GM21360 (cell line): ENCODE results near the gene KLB.
"Not testable (repeated sequence)": the region's sequence is repeated elsewhere in the genome, so short reads cannot be mapped to it uniquely, and the experiment has no call there.

Source experiments
- ATAC-seq: cut with Tn5 transposase; IDR thresholded peaks from one replicate; pipeline ENCODE4 v1.9.1; 2021; ENCODE audit warnings: mild to moderate bottlenecking, moderate library complexity; ENCODE audit not compliant: unreplicated experiment

KLB gene

DNA sequence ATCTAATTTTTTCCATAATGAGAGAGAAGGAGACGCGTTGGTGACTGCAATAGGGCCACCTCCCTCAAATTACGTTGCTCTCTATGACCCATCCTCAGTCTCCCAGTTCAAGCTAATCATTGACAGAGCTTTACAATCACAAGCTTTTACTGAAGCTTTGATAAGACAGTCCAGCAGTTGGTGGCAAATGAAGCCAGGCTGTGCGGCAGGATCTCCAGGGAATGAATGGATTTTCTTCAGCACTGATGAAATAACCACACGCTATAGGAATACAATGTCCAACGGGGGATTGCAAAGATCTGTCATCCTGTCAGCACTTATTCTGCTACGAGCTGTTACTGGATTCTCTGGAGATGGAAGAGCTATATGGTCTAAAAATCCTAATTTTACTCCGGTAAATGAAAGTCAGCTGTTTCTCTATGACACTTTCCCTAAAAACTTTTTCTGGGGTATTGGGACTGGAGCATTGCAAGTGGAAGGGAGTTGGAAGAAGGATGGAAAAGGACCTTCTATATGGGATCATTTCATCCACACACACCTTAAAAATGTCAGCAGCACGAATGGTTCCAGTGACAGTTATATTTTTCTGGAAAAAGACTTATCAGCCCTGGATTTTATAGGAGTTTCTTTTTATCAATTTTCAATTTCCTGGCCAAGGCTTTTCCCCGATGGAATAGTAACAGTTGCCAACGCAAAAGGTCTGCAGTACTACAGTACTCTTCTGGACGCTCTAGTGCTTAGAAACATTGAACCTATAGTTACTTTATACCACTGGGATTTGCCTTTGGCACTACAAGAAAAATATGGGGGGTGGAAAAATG is at the start of gene KLB:
Gene KLB (plus strand): TSS at position 168 of the 821 bp plus-strand sequence. CDS start 20 bp downstream, at position 188.
- no peak for ATAC-seq

DNA sequence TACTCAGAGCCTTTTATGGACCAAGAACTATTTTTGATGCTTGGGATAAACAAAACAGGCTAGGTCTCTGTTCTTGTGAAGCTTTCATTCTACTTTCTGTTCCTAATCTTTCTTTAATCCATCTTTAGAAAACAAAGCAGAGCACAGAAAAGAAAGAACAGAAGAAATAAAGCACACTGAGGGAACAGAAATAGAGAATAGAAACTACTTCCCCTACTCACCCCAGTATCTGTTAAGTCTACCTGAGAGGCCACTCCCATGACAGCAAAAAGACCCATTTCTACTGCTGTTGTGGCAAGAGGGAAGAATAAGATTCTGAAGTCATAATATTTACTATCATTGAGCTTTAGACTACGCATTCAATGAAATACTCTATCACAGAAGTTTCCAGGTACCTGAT is 49.7 kb upstream of the KLB start:
- ATAC-seq = peak; percentile 33

DNA sequence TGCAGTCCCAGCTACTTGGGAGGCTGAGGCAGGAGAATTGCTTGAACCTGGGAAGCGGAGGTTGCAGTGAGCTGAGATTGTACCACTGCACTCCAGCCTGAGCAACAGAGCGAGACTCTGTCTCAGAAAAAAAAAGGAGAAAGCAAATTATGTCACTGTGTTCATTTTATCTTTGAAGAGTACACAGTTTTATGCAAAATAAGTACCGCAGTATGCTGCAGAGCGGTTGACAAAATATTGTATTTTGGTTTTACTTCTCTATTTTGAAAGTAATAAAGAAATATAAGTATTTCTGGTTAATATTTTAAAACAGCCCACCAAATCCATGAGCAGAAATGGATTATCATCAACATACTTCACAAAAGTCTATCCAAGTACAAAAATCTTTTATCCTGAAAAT is 46.1 kb upstream of the KLB start:
- not testable (repeated sequence) for ATAC-seq

DNA sequence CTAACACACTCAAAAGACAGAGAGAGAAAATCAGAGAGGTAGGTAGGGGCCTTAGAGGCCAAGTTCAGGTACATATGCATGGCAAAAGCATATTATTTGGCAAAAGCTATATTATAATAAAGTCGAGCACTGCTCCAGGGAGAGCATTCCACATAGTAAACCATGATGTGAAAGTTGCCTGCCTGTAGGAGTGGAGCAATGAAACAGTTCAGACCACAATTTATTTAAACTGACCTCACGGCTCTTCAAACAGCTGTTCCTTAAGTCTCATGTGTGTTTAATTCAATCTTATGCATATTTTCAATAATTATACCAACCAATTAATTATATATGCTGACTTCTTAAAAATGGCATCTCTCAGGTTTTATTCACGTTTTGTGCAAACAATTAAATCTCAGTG is 43.9 kb upstream of the KLB start:
- ATAC-seq = no peak

DNA sequence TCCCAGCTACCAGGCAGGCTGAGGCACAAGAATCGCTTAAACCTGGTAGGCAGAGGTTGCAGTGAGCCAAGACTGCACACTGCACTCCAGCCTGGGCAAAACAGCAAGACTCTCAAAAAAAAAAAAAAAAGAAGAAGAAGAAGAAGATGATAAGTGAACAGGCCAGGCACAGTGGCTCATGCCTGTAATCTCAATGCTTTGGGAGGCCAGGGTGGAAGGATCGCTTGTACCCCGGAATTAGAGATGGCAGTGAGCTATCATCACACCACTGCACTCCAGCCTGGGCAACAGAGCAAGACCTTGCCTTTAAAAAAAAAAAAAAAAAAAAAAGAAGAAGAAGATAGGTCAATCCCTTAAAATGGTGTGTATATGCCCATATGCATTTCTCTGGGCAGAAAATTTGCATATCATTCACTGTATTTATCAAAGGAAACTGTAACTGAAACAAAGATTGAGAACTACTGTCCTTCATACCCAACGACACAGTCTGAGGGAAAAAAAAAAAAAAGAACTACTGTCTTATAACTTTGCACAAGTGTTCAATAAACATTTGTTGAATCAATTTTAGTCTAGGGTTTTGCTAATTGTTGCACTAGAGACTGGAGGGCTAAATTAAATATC is 42.8 kb upstream of the KLB start:
- no peak for ATAC-seq

DNA sequence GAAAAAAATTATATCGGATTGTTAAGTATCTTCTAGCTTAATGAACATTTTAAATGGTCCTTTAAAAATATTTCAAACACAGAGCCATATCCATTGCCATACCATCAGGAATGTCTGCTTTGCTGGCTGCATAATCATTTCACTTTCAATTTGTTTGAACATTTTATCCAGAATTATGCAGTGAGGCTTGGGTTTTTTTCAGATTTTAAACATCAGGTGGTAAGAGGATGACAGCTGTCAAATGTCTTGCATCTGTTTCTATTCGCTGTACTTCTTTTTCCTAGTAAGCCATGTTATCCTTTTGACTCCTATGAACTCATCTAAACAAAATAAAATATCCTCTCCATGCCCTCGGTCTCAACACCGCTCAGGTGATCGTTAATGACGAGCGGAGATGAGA is 41.4 kb upstream of the KLB start:
- ATAC-seq = no peak

DNA sequence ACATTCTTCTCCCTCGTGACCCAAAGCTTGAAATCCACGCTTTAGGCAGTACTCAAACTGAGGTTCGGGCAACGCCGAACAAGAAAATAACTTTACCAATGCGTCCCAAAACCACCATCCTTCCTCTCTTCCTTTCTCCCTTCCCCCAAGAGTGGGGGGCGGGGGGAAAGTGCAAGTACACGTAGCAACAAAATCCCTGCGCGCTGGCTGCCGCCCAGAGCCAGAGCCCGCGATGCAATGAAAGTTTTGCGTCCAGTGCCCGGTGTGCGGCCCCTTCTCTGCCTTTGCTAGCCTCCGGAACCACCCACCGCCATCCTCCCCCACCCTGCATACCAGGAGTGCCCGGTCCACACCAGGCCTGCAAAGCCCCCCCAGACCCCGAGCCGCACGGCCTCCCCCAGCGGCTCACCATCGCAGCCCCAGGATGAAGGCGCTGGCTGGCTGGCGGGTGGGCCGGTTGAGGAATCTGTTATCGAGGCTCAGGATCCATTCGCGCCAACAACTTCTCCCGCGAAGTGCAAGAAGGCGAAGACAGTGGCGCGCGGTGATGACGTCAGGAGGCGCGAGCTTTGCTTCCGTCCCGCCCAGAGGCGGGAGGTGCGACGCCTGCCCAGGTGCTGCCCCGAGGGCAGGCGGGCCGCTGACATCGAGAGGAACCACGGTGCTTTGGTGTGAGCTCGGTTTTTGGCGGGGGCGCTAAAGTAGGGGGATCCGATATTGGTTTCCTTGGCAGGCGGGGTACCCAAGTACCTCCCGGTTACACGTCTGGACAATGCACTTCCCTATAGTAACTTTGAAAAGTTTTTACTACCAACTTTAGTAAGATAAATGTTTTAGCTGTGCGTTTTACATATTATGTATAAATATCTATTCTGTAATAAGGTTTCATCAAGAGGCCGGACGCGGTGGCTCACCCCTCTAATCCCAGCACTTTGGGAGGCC is 40.6 kb upstream of the KLB start, which contains the start of gene RFC1:
Gene RFC1 (minus strand): TSS at position 533 of the 942 bp plus-strand sequence. CDS start 121 bp downstream, at position 412.
- ATAC-seq = peak; percentile 69

DNA sequence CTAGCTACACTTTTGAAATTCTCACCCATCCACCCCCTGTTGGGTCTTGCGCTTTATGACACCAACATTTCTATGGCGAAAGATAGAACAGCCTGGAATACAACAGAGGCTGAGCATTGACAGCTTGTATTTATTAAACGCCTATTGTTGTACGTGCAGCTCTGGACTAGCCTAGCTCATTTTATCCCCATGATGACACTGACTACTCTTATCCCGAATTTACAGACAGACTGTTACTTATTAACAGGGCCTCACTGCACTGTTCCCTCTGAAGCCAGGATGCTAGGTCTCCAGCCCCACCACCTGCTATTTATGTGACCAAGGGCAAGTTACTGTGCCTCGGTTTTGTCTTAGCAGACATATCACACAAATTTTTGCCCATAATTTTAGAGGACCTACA is 39.6 kb upstream of the KLB start:
- no peak for ATAC-seq

DNA sequence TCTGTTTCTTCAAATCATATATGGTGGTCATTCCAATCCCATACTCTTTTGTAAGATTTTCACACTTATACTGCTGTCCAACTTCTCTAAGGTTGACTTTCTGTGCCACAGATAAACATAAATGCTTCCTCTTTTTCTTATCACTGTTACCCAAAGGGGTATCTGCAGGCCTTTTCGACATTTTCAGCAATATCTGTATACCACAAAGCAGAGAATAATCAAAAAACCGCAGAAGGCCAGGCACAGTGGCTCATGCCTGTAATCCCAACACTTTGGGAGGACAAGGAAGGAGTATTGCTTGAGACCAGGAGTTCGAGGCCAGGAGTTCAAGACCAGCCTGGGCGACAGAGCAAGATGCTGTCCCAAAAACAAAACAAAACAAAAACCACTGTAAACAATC is 37.4 kb upstream of the KLB start:
- no peak for ATAC-seq

DNA sequence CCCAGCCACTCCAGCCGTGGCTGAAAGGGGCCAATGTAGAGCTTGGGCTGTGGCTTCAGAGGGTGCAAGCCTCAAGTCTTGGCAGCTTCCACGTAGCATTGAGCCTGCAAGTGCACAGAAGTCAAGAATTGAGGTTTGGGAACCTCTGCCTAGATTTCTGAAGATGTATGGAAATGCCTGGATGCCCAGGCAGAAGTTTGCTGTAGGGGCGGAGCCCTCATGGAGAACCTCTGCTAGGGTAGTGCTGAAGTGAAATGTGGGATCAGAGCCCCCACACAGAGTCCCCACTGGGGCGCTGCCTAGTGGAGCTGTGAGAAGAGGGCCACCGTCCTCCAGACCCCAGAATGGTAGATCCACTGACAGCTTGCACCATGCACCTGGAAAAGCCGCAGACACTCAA is 35.5 kb upstream of the KLB start:
- ATAC-seq = not testable (repeated sequence)

DNA sequence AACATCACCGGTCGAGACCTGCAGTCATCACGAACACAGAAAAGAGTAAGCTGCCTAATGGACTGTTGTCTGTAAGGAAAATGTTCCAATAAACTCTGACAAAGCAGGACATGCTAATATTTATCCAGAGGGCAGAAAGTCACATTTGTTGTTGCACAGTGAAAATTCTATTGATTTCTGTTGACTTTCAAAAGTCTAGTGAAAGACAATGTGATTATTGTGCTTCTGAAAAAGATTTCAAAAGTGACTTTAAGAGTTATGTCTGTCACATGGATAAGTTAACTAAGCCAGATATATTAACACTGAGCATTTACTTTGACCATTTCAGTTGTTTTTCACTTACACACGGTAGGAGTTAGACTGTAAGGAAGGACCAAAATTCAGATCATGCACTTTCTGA is 31.3 kb upstream of the KLB start:
- no peak for ATAC-seq

DNA sequence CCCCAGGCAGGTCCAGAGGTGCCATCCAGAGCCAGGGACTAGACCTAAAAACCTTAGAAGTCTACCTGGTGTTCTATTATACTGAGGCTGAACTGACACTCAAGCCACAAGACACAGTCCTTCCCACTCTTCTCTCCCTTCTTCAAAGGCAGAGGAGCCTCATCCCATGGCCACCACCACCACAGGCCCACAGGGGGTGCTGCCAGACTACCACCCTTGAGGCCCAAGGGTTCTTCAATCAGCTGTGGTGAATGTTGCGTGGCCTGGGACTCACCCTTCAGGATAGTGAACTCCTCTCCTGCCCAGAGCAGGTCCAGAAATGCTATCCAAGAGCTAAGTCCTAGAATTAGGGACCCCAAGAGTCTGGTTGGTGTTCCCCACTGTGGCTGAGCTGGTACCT is 23.0 kb upstream of the KLB start:
- ATAC-seq = no peak

DNA sequence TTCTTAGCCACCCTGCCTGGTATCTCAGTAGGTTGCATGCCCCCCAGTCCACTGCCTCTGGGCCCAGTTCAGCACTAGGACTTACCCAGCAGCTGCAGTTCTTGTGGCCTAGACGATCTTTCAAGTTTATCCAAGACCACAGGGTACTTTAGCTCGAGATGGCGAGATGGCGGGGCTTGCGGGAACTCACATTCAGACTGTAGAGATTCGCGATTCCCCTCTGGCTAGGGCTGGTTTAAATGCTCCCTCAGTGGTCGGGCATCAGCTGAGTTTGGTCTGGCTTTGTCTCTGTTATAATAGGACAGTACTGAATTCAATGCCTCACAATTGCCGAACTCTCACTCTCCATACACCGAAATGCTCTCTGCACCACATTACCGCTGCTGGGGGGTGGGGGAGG is 22.2 kb upstream of the KLB start:
- no peak for ATAC-seq

DNA sequence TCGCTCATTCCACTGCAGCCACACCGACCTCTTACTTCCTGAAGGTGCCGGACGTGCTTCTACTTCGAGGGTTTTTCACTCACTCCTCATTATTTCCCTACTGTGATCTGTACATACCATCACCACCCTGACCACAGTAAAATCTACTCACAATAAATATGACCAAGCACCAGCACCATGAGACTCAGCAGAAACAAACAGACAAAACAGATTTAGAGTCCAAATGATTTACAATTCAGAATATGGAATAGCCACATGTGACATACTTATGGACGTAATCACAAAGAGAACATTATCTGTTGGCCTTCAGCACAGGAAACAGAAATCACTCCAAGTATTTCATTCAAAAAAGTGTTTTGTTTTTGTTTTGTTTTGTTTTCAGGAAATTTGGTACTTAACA is 16.1 kb upstream of the KLB start:
- no peak for ATAC-seq

DNA sequence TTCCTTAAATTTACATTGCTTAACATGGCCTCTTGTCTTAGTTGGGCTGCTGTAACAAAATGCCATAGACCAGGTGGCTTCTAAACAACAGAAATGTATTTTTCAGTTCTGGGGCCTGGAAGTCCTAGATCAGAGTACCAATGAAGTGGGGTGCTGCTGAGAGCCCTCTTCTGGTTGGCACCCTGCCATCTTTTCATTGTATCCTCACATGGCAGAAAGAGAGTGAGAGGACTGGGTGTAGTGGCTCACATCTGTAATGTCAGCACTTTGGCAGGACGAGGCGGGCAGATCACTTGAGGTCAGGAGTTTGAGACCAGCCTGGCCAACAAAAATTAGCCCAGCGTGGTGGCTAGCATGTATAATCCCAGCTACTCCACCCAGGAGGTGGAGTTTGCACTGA is 12.0 kb upstream of the KLB start:
- ATAC-seq = no peak

DNA sequence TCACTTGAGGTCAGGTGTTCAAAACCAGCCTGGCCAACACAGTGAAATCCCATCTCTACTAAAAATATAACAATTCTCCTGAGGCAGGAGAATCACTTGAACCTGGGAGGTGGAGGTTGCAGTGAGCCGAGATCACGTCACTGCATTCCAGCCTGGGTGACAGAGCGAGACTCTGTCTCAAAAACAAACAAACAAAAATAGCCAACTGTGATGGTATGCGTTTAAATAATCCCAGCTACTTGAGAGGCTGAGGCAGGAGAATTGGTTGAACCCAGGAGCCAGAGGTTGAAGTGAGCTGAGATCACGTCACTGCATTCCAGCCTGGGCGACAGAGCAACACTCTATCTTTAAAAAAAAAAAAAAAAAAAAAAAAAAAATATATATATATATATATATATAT is 5.1 kb upstream of the KLB start:
- not testable (repeated sequence) for ATAC-seq

DNA sequence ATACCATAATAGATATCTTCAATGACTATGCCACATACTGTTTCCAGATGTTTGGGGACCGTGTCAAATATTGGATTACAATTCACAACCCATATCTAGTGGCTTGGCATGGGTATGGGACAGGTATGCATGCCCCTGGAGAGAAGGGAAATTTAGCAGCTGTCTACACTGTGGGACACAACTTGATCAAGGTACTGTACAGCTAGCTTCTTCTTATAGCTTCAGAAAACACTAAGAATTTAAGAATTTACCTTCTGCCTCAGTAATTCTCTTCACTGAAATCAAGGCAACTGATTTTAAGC is 805 bp downstream of the KLB start:
- ATAC-seq = no peak

DNA sequence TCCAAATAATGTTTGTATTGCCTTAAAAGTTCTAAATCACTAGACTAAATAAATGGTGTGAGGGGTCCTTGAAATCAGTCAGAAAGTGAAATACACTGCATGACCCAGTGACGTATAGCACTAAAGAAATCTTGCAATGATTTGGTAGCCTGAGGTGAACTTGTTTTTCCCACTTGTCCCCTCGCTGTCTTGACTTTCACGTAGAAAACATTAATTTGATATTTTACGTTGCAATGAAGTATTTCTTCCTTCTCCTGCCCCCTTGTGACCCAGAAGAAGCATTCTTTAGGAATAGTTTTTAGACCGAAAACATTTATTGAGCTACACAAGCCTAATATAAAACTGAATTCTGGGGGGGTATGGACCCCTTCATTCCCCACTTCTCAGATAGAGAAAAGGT is 3.7 kb downstream of the KLB start:
- ATAC-seq = no peak

DNA sequence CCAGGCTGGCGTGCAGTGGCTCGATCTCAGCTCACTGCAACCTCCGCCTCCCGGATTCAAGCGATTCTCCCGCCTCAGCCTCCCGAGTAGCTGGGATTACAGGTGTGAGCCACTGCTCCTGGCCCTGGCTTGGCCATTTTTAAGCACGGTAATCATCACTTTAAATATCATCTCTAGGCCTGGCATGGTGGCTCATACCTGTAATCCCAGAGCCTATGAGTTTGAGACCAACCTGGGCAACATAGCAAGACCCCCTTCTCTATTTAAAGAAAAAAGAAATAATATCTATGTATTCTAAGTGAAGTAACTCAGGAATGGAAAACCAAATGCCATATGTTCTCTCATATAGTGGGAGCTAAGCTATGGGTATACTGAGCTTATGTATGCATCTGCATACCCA is 4.8 kb downstream of the KLB start:
- not testable (repeated sequence) for ATAC-seq

DNA sequence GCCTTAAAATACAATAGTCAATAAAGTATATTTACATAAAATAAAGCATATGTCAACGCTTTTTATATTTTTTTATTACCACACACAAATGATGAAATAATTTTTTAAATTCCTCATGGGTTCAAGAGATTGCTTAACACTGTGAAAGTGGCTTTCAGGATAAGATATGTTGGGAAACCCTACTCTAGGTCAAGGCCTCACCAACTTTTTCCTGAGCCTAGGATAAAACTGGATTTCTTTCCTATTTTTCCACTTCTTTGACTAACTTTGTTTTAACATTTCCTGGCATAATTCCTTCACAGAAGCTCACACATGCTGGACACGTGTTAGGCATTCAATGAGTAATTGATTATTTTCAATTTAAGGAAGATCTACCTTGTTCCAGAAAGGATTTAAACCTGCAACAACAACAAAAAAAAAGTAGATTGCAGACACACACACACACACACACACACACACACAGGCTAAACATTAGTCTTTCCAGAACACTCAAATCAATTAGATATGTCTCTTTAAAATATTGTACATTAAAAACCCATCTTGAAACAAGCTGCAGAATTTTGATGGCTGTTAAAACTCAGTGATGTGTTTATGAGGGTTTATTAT is 9.1 kb downstream of the KLB start:
- ATAC-seq = no peak

DNA sequence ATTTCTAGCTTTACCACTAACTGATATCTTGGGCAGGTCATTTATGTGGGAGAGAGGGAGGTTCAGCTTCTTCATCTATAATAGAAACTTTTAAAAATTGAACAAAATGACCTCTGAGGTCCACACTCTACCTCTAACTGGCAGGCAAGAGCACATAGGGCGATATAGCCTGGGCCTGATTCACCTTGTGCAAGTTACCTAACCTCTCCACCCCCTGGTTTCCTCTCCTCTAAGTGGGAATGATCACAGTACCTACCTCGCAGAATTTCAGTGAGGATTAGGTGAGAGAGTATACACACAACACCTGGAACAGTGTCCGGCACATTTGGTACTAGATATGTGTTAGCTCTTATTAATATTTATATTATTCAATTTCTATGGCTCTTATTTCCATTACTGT is 15.5 kb downstream of the KLB start:
- no peak for ATAC-seq
